Islet of Langerhans (tissue), 1 donor: Measurements from ENCODE around the gene SHH.

Experiments used
- FAIRE-seq: peaks from one replicate; lab custom pipeline; 2011; peaks lifted over from hg19 to GRCh38; lab: Jason Lieb, UNC

The SHH gene

GRCh38 chr7:155805826-155806095 lies 6.5 kb downstream of the SHH start:
- no peak for FAIRE-seq

- no peak for FAIRE-seq
Observed at GRCh38 chr7:155804897-155805825, 7.1 kb downstream of the SHH start.

- no peak for FAIRE-seq
Observed at GRCh38 chr7:155804431-155804831, 7.8 kb downstream of the SHH start.

- no peak for FAIRE-seq
Observed at GRCh38 chr7:155803418-155804376, 8.6 kb downstream of the SHH start.

- no peak for FAIRE-seq
Observed at GRCh38 chr7:155802906-155803417, 9.3 kb downstream of the SHH start.

- FAIRE-seq = no peak
Observed at GRCh38 chr7:155802291-155802690, 10.0 kb downstream of the SHH start.

- FAIRE-seq = no peak
Observed at GRCh38 chr7:155800741-155801267, 11.5 kb downstream of the SHH start.

GRCh38 chr7:155800301-155800700 lies 12.0 kb downstream of the SHH start:
- FAIRE-seq = no peak

GRCh38 chr7:155799514-155799913 lies 12.7 kb downstream of the SHH start:
- no peak for FAIRE-seq

GRCh38 chr7:155798673-155799439 lies 13.4 kb downstream of the SHH start:
- no peak for FAIRE-seq

GRCh38 chr7:155797262-155798250 lies 14.7 kb downstream of the SHH start:
- no peak for FAIRE-seq

GRCh38 chr7:155796381-155797261 lies 15.6 kb downstream of the SHH start:
- FAIRE-seq = no peak

GRCh38 chr7:155795951-155796350 lies 16.3 kb downstream of the SHH start:
- no peak for FAIRE-seq

- FAIRE-seq = no peak
Observed at GRCh38 chr7:155795401-155795800, 16.9 kb downstream of the SHH start.

- FAIRE-seq = no peak
Observed at GRCh38 chr7:155794196-155794595, 18.1 kb downstream of the SHH start.

GRCh38 chr7:155793720-155794119 lies 18.5 kb downstream of the SHH start:
- FAIRE-seq = no peak

- FAIRE-seq = no peak
Observed at GRCh38 chr7:155792999-155793560, 19.2 kb downstream of the SHH start.

GRCh38 chr7:155792315-155792960 lies 19.8 kb downstream of the SHH start:
- no peak for FAIRE-seq

- no peak for FAIRE-seq
Observed at GRCh38 chr7:155791836-155792235, 20.4 kb downstream of the SHH start.
